D721Med (cell line): ENCODE results near the gene LY86.

Source experiments
- DNase-seq: peaks from one replicate; pipeline ENCODE4 v3.0.0; 2011; ENCODE audit warnings: low spot score; ENCODE audit not compliant: insufficient read length
- FAIRE-seq: peaks from 2 replicates; lab custom pipeline; 2011; peaks lifted over from hg19 to GRCh38; lab: Jason Lieb, UNC
- CTCF ChIP-seq: IDR thresholded peaks from 2 replicates; pipeline ENCODE4 v1.5.1; 2012; ENCODE audit warnings: mild to moderate bottlenecking, control low read depth; ENCODE audit not compliant: insufficient read depth; ENCODE audit errors: missing control alignments

LY86 gene

GRCh38 chr6:6614096-6614982 lies 25.8 kb downstream of the LY86 start:
- no peak for FAIRE-seq
- no peak for TF ChIP-seq CTCF

GRCh38 chr6:6614983-6615349 lies 26.4 kb downstream of the LY86 start:
- TF ChIP-seq CTCF, result no peak
- no peak for DNase-seq
- no peak for FAIRE-seq

More at GRCh38 chr6:6614096-6614982, 25.8 kb downstream of the LY86 start:
- DNase-seq, result no peak

GRCh38 chr6:6616656-6617055 lies 28.1 kb downstream of the LY86 start:
- DNase-seq (no peak), FAIRE-seq (no peak)
- TF ChIP-seq CTCF, result no peak

GRCh38 chr6:6619021-6619794 lies 30.7 kb downstream of the LY86 start:
- TF ChIP-seq CTCF, result no peak
- no peak for FAIRE-seq
- DNase-seq, result no peak

- no peak for DNase-seq
- no peak for TF ChIP-seq CTCF
- no peak for FAIRE-seq
Measured at GRCh38 chr6:6620766-6621425, 32.4 kb downstream of the LY86 start.

- TF ChIP-seq CTCF, result no peak
- FAIRE-seq, result no peak
- DNase-seq, result no peak
Measured at GRCh38 chr6:6622501-6622900, 34.0 kb downstream of the LY86 start.
